HepG2 (cell line): ENCODE results near the gene NEAT1. TPM values are rescaled to one million over a fixed set of nuclear protein-coding genes. Genes with fewer than 3 reads are reported as not detected.
A peak's percentile ranks its signal among the peaks of the same experiment; 100 is the strongest.

Experiments used
- AKAP8 ChIP-seq: sonication (generic); formaldehyde crosslinking; IDR thresholded peaks from 2 replicates; pipeline ENCODE4 v1.5.1; 2020; ENCODE audit warnings: mild to moderate bottlenecking, missing genetic modification reagents
- FLYWCH1 ChIP-seq: sonication (generic); formaldehyde crosslinking; IDR thresholded peaks from 2 replicates; pipeline ENCODE4 v1.8.1; 2023; ENCODE audit warnings: mild to moderate bottlenecking, missing genetic modification reagents
- JUND ChIP-seq: sonication (generic); formaldehyde crosslinking; IDR thresholded peaks from 2 replicates; pipeline ENCODE4 v1.8.0; 2022; ENCODE audit warnings: mild to moderate bottlenecking, missing genetic modification reagents
- KDM3A ChIP-seq: IDR thresholded peaks from 2 replicates; pipeline ENCODE4 v1.6.1; 2018; ENCODE audit warnings: low read depth, missing compliant biosample characterization
- KLF13 ChIP-seq: sonication (generic); formaldehyde crosslinking; IDR thresholded peaks from 2 replicates; pipeline ENCODE4 v1.4.0; 2020; ENCODE audit warnings: mild to moderate bottlenecking, missing genetic modification reagents
- MED1 ChIP-seq: sonication (generic); formaldehyde crosslinking; IDR thresholded peaks from 2 replicates; pipeline ENCODE4 v1.4.0; 2020; ENCODE audit warnings: missing genetic modification reagents
- POGZ ChIP-seq: sonication (generic); formaldehyde crosslinking; IDR thresholded peaks from 2 replicates; pipeline ENCODE4 v1.4.0; 2020; ENCODE audit warnings: mild to moderate bottlenecking, missing genetic modification reagents
- RBFOX2 ChIP-seq: fragments of 200-400 bp; formaldehyde crosslinking; IDR thresholded peaks from 2 replicates; pipeline ENCODE4 v1.6.1; 2017; ENCODE audit warnings: low read depth, mild to moderate bottlenecking, low read length
- SALL2 ChIP-seq: sonication (generic); formaldehyde crosslinking; IDR thresholded peaks from 2 replicates; pipeline ENCODE4 v1.8.1; 2023; ENCODE audit warnings: mild to moderate bottlenecking, missing genetic modification reagents, inconsistent platforms
- SOX13 ChIP-seq, 3 experiments: fragments of 450-650 bp in 1 of 3; sonication (generic) in 1 of 3; formaldehyde crosslinking in 1 of 3; IDR thresholded peaks in 2 of 3; conservative IDR thresholded peaks in 1 of 3; 2 replicates each; pipeline versions ENCODE4 v1.5.0 to v1.6.1; 2016 to 2020; ENCODE audit warnings: antibody characterized with exemption in 1 of 3, mild to moderate bottlenecking in 1 of 3, missing compliant biosample characterization in 1 of 3, missing genetic modification reagents in 1 of 3, moderate library complexity in 1 of 3
- SP4 ChIP-seq: sonication (generic); formaldehyde crosslinking; IDR thresholded peaks from 2 replicates; pipeline ENCODE4 v1.8.1; 2023; ENCODE audit warnings: mild to moderate bottlenecking, missing genetic modification reagents
- XBP1 ChIP-seq: sonication (generic); formaldehyde crosslinking; IDR thresholded peaks from 2 replicates; pipeline ENCODE4 v1.5.0; 2020; ENCODE audit warnings: missing genetic modification reagents
- ZNF670 ChIP-seq: sonication (generic); formaldehyde crosslinking; IDR thresholded peaks from 2 replicates; pipeline ENCODE4 v1.8.0; 2022; ENCODE audit warnings: mild to moderate bottlenecking, missing genetic modification reagents, borderline replicate concordance
- polyA plus RNA-seq, 8 experiments: library from polyadenylated mRNA; depleted of rRNA in 3 of 8; stranded (reverse) in 7 of 8; unstranded in 1 of 8; fragments of >200 nt; fragmentation: Illumina TruSeq in 4 of 8; extraction: Trizol in 4 of 8; gene quantifications; 2 replicates each; pipeline versions ENCODE4 v1.2.1 to v1.2.3, GENCODE V29; 2011 to 2016; ENCODE audit warnings: low read depth in 4 of 8, missing spikeins in 1 of 8, mixed read lengths in 1 of 8; ENCODE audit not compliant: insufficient read depth in 1 of 8
- total RNA-seq, 5 experiments: library from RNA; depleted of rRNA; stranded (reverse); fragments of >200 nt; fragmentation: Illumina TruSeq; extraction: Trizol; gene quantifications; 2 replicates each; pipeline ENCODE4 v1.2.3, GENCODE V29; 2016; ENCODE audit warnings: low read depth in 1 of 5
- TF ChIP-seq, protein P1 (sequence below): sonication (generic); formaldehyde crosslinking; IDR thresholded peaks from 2 replicates; pipeline ENCODE4 v1.8.1; 2023; ENCODE audit warnings: missing genetic modification reagents, mild to moderate bottlenecking, borderline replicate concordance
- TF ChIP-seq, protein P2 (sequence below): sonication (generic); formaldehyde crosslinking; IDR thresholded peaks from 2 replicates; pipeline ENCODE4 v1.4.0; 2020; ENCODE audit warnings: missing genetic modification reagents
- TF ChIP-seq, protein P3 (sequence below): sonication (generic); formaldehyde crosslinking; conservative IDR thresholded peaks from 2 replicates; pipeline ENCODE4 v1.8.0; 2022; ENCODE audit warnings: low read depth, missing genetic modification reagents
- TF ChIP-seq, protein P4 (sequence below): sonication (generic); formaldehyde crosslinking; IDR thresholded peaks from 2 replicates; pipeline ENCODE4 v1.4.0; 2020; ENCODE audit warnings: mild to moderate bottlenecking, missing genetic modification reagents
- TF ChIP-seq, protein P5 (sequence below): IDR thresholded peaks from 2 replicates; pipeline ENCODE4 v1.6.1; 2016; ENCODE audit warnings: low read depth, borderline replicate concordance

The NEAT1 gene
- total and polyA plus RNA-seq, 2 of the 13 experiments (the other 11 are each of a cell fraction or from before 2014, with no cell fraction given): 20.5 to 41.2 TPM

DNA sequence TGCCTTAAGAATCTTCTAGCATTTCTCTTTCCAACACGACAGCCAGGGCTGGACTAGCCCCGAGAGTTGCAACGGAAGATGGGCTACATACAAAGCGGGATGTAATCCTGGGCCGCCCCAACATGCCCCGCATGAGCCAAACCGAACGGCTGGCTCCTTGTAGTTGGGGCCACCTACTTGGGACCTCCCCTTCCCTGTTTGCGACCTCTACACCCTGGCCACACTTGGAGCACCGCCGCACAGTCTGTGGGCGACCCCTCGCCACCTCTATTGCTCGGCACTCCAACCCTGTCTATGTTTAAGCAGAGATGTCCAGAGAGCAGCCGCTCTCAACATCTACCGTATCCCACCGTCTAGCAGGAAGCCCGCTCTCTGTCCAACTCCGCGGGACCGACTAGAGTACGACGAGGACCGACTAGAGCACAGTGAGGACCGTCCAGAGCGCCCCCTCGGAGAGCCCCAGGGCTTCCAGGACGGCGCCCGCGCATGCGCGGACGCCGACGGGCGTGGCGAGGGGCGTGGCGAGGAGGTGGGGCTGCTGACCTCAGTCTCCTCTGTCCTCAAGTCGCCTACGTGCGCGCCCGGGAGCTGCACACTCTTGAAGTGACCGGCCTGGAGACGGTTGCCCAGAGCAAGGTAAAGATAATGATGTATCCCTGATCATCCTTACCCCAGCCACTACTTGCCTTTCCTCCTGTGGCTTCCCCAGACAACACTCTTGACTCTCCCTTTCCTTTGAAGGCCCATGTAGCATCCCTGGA is 32.3 kb downstream of the NEAT1 start (continued):
- TF ChIP-seq, protein P1, sequence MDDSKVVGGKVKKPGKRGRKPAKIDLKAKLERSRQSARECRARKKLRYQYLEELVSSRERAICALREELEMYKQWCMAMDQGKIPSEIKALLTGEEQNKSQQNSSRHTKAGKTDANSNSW (CRISPR knock-in tag): no peak
- TF ChIP-seq KLF13 (CRISPR knock-in tag) (no peak), XBP1 (CRISPR knock-in tag) (no peak), POGZ (CRISPR knock-in tag) (0 out of 2 replicates have a peak, but pooled peaks have one; percentile 20), FLYWCH1 (CRISPR knock-in tag) (no peak), SP4 (CRISPR knock-in tag) (peak; percentile 72; the same call in 1 of the 2 replicates), SOX13 (IDR thresholded peaks at IDR 0.05) (no peak), SOX13 (CRISPR knock-in tag; conservative IDR thresholded peaks at IDR 0.05 in 1 of 2, IDR thresholded peaks at IDR 0.05 in 1 of 2) (no peak), ZNF670 (no peak), KDM3A (CRISPR knock-in tag) (no peak), JUND (CRISPR knock-in tag) (no peak), SALL2 (CRISPR knock-in tag) (no peak), RBFOX2 (peak; percentile 77), AKAP8 (CRISPR knock-in tag) (no peak), MED1 (CRISPR knock-in tag) (no peak)
- TF ChIP-seq, protein P2, sequence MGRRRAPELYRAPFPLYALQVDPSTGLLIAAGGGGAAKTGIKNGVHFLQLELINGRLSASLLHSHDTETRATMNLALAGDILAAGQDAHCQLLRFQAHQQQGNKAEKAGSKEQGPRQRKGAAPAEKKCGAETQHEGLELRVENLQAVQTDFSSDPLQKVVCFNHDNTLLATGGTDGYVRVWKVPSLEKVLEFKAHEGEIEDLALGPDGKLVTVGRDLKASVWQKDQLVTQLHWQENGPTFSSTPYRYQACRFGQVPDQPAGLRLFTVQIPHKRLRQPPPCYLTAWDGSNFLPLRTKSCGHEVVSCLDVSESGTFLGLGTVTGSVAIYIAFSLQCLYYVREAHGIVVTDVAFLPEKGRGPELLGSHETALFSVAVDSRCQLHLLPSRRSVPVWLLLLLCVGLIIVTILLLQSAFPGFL (CRISPR knock-in tag): no peak
- TF ChIP-seq, protein P3, sequence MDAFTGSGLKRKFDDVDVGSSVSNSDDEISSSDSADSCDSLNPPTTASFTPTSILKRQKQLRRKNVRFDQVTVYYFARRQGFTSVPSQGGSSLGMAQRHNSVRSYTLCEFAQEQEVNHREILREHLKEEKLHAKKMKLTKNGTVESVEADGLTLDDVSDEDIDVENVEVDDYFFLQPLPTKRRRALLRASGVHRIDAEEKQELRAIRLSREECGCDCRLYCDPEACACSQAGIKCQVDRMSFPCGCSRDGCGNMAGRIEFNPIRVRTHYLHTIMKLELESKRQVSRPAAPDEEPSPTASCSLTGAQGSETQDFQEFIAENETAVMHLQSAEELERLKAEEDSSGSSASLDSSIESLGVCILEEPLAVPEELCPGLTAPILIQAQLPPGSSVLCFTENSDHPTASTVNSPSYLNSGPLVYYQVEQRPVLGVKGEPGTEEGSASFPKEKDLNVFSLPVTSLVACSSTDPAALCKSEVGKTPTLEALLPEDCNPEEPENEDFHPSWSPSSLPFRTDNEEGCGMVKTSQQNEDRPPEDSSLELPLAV (CRISPR knock-in tag): no peak
- TF ChIP-seq, protein P4, sequence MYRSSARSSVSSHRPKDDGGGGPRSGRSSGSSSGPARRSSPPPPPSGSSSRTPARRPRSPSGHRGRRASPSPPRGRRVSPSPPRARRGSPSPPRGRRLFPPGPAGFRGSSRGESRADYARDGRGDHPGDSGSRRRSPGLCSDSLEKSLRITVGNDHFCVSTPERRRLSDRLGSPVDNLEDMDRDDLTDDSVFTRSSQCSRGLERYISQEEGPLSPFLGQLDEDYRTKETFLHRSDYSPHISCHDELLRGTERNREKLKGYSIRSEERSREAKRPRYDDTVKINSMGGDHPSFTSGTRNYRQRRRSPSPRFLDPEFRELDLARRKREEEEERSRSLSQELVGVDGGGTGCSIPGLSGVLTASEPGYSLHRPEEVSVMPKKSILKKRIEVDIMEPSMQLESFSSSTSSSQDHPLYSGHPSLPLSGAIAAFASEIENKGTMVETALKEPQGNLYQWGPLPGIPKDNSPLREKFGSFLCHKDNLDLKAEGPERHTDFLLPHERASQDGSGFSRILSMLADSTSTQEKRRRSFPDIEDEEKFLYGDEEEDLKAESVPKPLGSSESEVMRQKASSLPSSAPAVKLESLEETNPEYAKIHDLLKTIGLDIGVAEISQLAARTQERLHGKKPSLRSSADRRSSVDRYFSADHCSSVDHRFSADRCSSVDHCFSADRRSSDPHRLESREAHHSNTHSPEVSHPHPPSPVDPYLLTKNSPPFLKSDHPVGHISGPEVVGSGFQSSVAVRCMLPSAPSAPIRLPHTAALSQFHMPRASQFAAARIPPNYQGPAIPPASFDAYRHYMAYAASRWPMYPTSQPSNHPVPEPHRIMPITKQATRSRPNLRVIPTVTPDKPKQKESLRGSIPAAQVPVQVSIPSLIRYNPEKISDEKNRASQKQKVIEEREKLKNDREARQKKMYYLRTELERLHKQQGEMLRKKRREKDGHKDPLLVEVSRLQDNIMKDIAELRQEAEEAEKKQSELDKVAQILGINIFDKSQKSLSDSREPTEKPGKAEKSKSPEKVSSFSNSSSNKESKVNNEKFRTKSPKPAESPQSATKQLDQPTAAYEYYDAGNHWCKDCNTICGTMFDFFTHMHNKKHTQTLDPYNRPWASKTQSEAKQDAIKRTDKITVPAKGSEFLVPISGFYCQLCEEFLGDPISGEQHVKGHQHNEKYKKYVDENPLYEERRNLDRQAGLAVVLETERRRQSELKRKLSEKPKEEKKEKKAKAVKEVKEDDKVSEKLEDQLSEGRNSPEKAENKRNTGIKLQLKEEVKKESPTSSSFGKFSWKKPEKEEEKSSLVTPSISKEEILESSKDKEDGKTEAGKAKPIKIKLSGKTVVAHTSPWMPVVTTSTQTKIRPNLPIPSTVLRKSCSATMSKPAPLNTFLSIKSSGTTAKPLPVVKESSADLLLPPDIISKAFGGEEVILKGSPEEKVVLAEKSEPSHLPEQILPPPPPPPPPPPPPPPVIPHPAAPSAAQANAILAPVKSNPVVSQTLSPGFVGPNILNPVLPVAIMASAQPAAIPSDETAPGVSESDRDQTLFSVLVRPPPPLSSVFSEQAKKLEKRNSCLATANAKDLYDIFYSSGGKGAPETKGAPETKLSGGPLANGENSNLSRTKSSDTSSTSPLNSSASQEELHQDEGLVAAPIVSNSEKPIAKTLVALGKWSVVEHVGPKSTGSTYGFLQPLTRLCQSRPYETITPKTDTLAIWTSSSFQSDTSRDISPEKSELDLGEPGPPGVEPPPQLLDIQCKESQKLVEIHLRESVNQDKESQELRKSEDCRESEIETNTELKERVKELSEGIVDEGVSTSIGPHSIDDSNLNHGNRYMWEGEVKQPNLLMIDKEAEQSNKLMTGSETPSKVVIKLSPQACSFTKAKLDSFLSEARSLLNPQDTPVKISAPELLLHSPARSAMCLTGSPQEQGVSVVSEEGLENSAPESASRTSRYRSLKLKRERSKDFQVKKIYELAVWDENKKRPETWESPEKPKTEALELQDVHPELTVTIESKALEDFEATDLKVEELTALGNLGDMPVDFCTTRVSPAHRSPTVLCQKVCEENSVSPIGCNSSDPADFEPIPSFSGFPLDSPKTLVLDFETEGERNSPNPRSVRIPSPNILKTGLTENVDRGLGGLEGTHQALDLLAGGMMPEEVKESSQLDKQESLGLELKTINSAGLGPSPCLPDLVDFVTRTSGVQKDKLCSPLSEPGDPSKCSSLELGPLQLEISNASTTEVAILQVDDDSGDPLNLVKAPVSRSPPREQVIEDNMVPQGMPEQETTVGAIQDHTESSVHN (CRISPR knock-in tag): no peak
- TF ChIP-seq, protein P5, sequence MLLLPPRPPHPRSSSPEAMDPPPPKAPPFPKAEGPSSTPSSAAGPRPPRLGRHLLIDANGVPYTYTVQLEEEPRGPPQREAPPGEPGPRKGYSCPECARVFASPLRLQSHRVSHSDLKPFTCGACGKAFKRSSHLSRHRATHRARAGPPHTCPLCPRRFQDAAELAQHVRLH (CRISPR knock-in tag): no peak
